Measurements from ENCODE around the gene RGS12. TPM values are rescaled to one million over a fixed set of nuclear protein-coding genes. Genes with fewer than 3 reads are reported as not detected.
A peak's percentile ranks its signal among the peaks of the same experiment; 100 is the strongest.

RGS12 gene
- total RNA-seq, 1 experiment from 2014 or later = 7.6 TPM

GRCh38 chr4:3252831-3253641 is 39.8 kb upstream of the RGS12 start:
- DNase-seq (ENCODE audit: low read depth) = no peak

- DNase-seq (ENCODE audit: low read depth) = no peak
Measured at GRCh38 chr4:3253808-3254207, 39.0 kb upstream of the RGS12 start.

- DNase-seq (ENCODE audit: low read depth) = no peak
Measured at GRCh38 chr4:3254302-3255131, 38.3 kb upstream of the RGS12 start.

GRCh38 chr4:3255611-3256186 is 37.1 kb upstream of the RGS12 start:
- no peak for DNase-seq (ENCODE audit: low read depth)

GRCh38 chr4:3256230-3257102 is 36.4 kb upstream of the RGS12 start:
- DNase-seq (ENCODE audit: low read depth) = no peak

- DNase-seq (ENCODE audit: low read depth) = no peak
Measured at GRCh38 chr4:3257103-3257555, 35.7 kb upstream of the RGS12 start.

- peak; percentile 33 for DNase-seq (ENCODE audit: low read depth)
Measured at GRCh38 chr4:3257556-3258482, 35.0 kb upstream of the RGS12 start.

- no peak for DNase-seq (ENCODE audit: low read depth)
Measured at GRCh38 chr4:3261411-3262207, 31.2 kb upstream of the RGS12 start.

GRCh38 chr4:3262208-3263052 is 30.4 kb upstream of the RGS12 start:
- no peak for DNase-seq (ENCODE audit: low read depth)

- no peak for DNase-seq (ENCODE audit: low read depth)
Measured at GRCh38 chr4:3263053-3263875, 29.6 kb upstream of the RGS12 start.

GRCh38 chr4:3263876-3264193 is 29.0 kb upstream of the RGS12 start:
- DNase-seq (ENCODE audit: low read depth) = no peak

GRCh38 chr4:3266076-3266475 is 26.7 kb upstream of the RGS12 start:
- DNase-seq (ENCODE audit: low read depth) = no peak

GRCh38 chr4:3267576-3268394 is 25.0 kb upstream of the RGS12 start:
- no peak for DNase-seq (ENCODE audit: low read depth)

- DNase-seq (ENCODE audit: low read depth) = no peak
Measured at GRCh38 chr4:3268395-3269104, 24.3 kb upstream of the RGS12 start.

- no peak for DNase-seq (ENCODE audit: low read depth)
Measured at GRCh38 chr4:3269105-3269927, 23.5 kb upstream of the RGS12 start.

Measured in RPMI7951 (cell line).